ENCODE data around the gene VPS29. TPM values are rescaled to one million over a fixed set of nuclear protein-coding genes. Genes with fewer than 3 reads are reported as not detected.

The VPS29 gene
- total RNA-seq, 6 experiments from 2014 or later = 98.0 to 116 (median 110) TPM

- no peak for DNase-seq
- no peak for TF ChIP-seq CTCF (IDR thresholded peaks at IDR 0.05)
- no peak overlapping the region for H3K27ac Mint-ChIP-seq
- no peaks in the 10 kb centered on the region for H3K4me1 Mint-ChIP-seq (ENCODE audit: low read depth)
- H3K4me3 Mint-ChIP-seq = no peak overlapping the region
- H3K9me3 Mint-ChIP-seq = no peaks in the 10 kb centered on the region
- 0 out of 2 replicates have a peak, but pooled peaks cover 2% of the 10 kb centered on the region for H3K27me3 Mint-ChIP-seq (ENCODE audit: insufficient read depth)
- no peaks in the 10 kb centered on the region for H3K36me3 Mint-ChIP-seq (ENCODE audit: low read depth)
Observed at GRCh38 chr12:110516995-110517394, 15.1 kb upstream of the VPS29 start.

GRCh38 chr12:110514363-110514762, 12.5 kb upstream of the VPS29 start:
- no peak overlapping the region for H3K4me3 Mint-ChIP-seq
- no peaks in the 10 kb centered on the region for H3K9me3 Mint-ChIP-seq
- no peak for TF ChIP-seq CTCF (IDR thresholded peaks at IDR 0.05)
- no peaks in the 10 kb centered on the region for H3K4me1 Mint-ChIP-seq (ENCODE audit: low read depth)
- no peak for DNase-seq
- 0 out of 2 replicates have a peak, but pooled peaks cover 2% of the 10 kb centered on the region for H3K27me3 Mint-ChIP-seq (ENCODE audit: insufficient read depth)
- H3K27ac Mint-ChIP-seq = no peak overlapping the region
- no peaks in the 10 kb centered on the region for H3K36me3 Mint-ChIP-seq (ENCODE audit: low read depth)

GRCh38 chr12:110513842-110514241, 11.9 kb upstream of the VPS29 start:
- no peak for DNase-seq
- Mint-ChIP-seq H3K4me1 (ENCODE audit: low read depth) (no peaks in the 10 kb centered on the region), H3K4me3 (no peak overlapping the region), H3K27me3 (ENCODE audit: insufficient read depth) (0 out of 2 replicates have a peak, but pooled peaks cover 2% of the 10 kb centered on the region), H3K36me3 (ENCODE audit: low read depth) (no peaks in the 10 kb centered on the region), H3K9me3 (no peaks in the 10 kb centered on the region), H3K27ac (no peak overlapping the region)
- no peak for TF ChIP-seq CTCF (IDR thresholded peaks at IDR 0.05)

- no peak overlapping the region for H3K4me3 Mint-ChIP-seq
- no peak for TF ChIP-seq CTCF (IDR thresholded peaks at IDR 0.05)
- H3K9me3 Mint-ChIP-seq = no peaks in the 10 kb centered on the region
- DNase-seq = no peak
- H3K4me1 Mint-ChIP-seq (ENCODE audit: low read depth) = no peaks in the 10 kb centered on the region
- no peak overlapping the region for H3K27ac Mint-ChIP-seq
- H3K27me3 Mint-ChIP-seq (ENCODE audit: insufficient read depth) = no peaks in the 10 kb centered on the region
- H3K36me3 Mint-ChIP-seq (ENCODE audit: low read depth) = no peaks in the 10 kb centered on the region
Observed at GRCh38 chr12:110508071-110508586, 6.2 kb upstream of the VPS29 start.

- no peak for DNase-seq
- H3K9me3 Mint-ChIP-seq = peaks cover 7% of the 10 kb centered on the region
- H3K36me3 Mint-ChIP-seq (ENCODE audit: low read depth) = peaks cover 13% of the 10 kb centered on the region
- no peak overlapping the region for H3K4me3 Mint-ChIP-seq
- H3K27ac Mint-ChIP-seq = no peak overlapping the region
- TF ChIP-seq CTCF (IDR thresholded peaks at IDR 0.05) = no peak
- H3K27me3 Mint-ChIP-seq (ENCODE audit: insufficient read depth) = peaks cover 4% of the 10 kb centered on the region
- peaks cover 12% of the 10 kb centered on the region for H3K4me1 Mint-ChIP-seq (ENCODE audit: low read depth)
Observed at GRCh38 chr12:110505332-110505731, 3.4 kb upstream of the VPS29 start.

GRCh38 chr12:110503432-110503831, 1.5 kb upstream of the VPS29 start:
- H3K27me3 Mint-ChIP-seq (ENCODE audit: insufficient read depth) = peaks cover 4% of the 10 kb centered on the region

More at GRCh38 chr12:110503432-110503831, 1.5 kb upstream of the VPS29 start:
- Mint-ChIP-seq H3K36me3 (ENCODE audit: low read depth) (peaks cover 19% of the 10 kb centered on the region), H3K4me3 (no peak overlapping the region), H3K9me3 (peaks cover 7% of the 10 kb centered on the region), H3K4me1 (ENCODE audit: low read depth) (peaks cover 31% of the 10 kb centered on the region), H3K27ac (no peak overlapping the region)
- no peak for TF ChIP-seq CTCF (IDR thresholded peaks at IDR 0.05)
- DNase-seq = no peak
